ENCODE measurements around the gene CDKAL1. TPM values are rescaled to one million over a fixed set of nuclear protein-coding genes. Genes with fewer than 3 reads are reported as not detected.

The CDKAL1 gene
- total RNA-seq, 4 donors from 2014 or later = 24.7 to 32.8 (median 29.8) TPM

DNA sequence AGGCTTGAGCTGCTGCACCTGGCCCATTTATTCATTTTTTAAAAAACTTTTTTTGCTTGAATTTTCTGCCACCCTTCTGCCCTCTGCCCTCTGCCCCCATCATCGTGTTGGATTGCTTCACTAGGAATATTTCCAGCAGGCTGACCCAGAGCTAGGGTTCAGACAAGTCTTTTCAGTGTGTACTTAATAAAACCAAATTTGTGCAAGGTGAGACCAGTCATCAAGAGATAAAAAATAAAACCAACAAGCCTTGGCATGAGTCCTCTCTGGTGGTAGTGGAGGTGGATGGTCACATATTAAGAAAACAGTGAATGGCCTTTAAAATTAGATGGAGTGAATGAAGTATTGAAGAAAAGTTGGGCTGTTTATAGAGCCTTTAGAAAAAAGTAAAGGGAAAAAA is 239.6 kb downstream of the CDKAL1 start:
- WGBS, 2 donors = 94 to 97% methylated on average over 1 of the region's 1 CpG
- no peak overlapping the region for H3K27ac ChIP-seq
- TF ChIP-seq, protein P1, sequence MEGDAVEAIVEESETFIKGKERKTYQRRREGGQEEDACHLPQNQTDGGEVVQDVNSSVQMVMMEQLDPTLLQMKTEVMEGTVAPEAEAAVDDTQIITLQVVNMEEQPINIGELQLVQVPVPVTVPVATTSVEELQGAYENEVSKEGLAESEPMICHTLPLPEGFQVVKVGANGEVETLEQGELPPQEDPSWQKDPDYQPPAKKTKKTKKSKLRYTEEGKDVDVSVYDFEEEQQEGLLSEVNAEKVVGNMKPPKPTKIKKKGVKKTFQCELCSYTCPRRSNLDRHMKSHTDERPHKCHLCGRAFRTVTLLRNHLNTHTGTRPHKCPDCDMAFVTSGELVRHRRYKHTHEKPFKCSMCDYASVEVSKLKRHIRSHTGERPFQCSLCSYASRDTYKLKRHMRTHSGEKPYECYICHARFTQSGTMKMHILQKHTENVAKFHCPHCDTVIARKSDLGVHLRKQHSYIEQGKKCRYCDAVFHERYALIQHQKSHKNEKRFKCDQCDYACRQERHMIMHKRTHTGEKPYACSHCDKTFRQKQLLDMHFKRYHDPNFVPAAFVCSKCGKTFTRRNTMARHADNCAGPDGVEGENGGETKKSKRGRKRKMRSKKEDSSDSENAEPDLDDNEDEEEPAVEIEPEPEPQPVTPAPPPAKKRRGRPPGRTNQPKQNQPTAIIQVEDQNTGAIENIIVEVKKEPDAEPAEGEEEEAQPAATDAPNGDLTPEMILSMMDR (IDR thresholded peaks at IDR 0.05) = no peak
- no peak for TF ChIP-seq POLR2A (IDR thresholded peaks at IDR 0.05)
- no peak overlapping the region for H3K4me3 ChIP-seq (replicated peaks in 1 of 3)
- intact Hi-C loops (cut with DNase I) = no loop called here
- DNase-seq = no peak
- no peaks in the 10 kb centered on the region for H3K4me1 ChIP-seq
- no peaks in the 10 kb centered on the region for H3K27me3 ChIP-seq
- no peaks in the 10 kb centered on the region for H3K9me3 ChIP-seq
- no peaks in the 10 kb centered on the region for H3K36me3 ChIP-seq

DNA sequence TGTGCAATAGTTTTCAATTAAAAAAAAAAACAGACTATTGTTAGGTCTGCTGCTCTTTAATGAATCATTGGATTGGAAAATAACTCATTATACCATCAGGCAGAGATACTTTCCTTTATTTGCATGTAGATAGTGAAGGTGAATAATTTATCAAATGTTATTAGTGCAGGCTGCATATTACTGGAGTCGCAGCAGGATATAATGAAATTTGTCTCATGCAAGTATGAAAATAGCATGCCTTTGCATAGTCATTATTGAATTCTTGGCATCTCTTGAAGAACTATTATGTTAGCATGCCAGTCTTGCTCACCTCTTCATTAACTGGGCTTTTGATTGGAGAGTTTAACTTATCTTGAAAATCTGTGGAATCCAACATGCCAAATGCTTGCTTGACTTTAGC is 241.7 kb downstream of the CDKAL1 start:
- H3K27ac ChIP-seq = no peak overlapping the region
- no peaks in the 10 kb centered on the region for H3K9me3 ChIP-seq
- no peaks in the 10 kb centered on the region for H3K4me1 ChIP-seq
- 96 to 98% methylated on average over 1 of the region's 1 CpG for WGBS, 2 donors
- no peaks in the 10 kb centered on the region for H3K36me3 ChIP-seq
- H3K27me3 ChIP-seq = no peaks in the 10 kb centered on the region
- no peak for DNase-seq
- H3K4me3 ChIP-seq (replicated peaks in 1 of 3) = no peak overlapping the region
- intact Hi-C loops (cut with DNase I) = no loop called here
- TF ChIP-seq, protein P1 (IDR thresholded peaks at IDR 0.05) = no peak
- no peak for TF ChIP-seq POLR2A (IDR thresholded peaks at IDR 0.05)

DNA sequence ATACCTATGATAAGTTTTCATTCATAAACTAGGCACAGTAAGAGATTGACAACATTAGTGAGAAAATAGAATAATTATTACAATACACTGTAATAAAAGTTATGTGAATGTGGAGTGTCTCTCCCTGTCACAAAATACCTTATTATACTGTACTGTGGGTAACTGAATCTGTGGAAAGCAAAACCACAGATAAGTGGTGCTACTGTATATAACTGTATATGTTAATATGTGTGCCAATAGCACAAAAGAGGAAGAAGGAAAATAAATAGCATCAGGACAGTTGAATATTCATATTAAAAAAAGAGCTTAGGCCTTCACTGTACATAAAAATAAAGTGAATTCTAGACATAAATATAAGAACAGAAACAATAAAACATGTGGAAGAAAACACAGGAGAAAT is 243.5 kb downstream of the CDKAL1 start:
- no peak overlapping the region for H3K27ac ChIP-seq
- no peaks in the 10 kb centered on the region for H3K4me1 ChIP-seq
- no peak overlapping the region for H3K4me3 ChIP-seq (replicated peaks in 1 of 3)
- no peak for DNase-seq
- TF ChIP-seq, protein P1 (IDR thresholded peaks at IDR 0.05) = no peak
- no peak for TF ChIP-seq POLR2A (IDR thresholded peaks at IDR 0.05)
- H3K36me3 ChIP-seq = no peaks in the 10 kb centered on the region
- H3K27me3 ChIP-seq = no peaks in the 10 kb centered on the region
- H3K9me3 ChIP-seq = no peaks in the 10 kb centered on the region
- intact Hi-C loops (cut with DNase I) = no loop called here

DNA sequence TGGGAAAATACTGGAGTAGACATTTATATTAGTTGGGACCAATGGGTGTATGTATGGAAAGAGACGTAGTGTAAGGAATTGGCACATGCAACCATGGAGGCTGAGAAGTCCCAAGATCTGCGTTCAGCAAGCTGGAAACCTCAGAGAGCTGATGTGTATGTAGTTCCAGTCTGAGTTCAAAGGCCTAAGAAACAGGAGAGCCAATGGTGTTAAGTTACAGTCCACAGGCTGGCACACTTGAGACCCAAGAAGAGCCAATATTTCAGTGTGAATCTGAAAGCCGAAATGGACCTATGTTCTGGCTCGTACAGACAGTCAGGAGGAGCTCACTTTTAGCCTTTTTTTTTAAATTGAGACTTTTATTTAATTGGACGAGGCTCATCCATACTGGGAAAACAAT is 244.2 kb downstream of the CDKAL1 start:
- WGBS, 2 donors = 89 to 93% methylated on average over 5 of the region's 5 CpGs
- no peaks in the 10 kb centered on the region for H3K36me3 ChIP-seq
- no peak overlapping the region for H3K4me3 ChIP-seq (replicated peaks in 1 of 3)
- no peaks in the 10 kb centered on the region for H3K27me3 ChIP-seq
- no peaks in the 10 kb centered on the region for H3K9me3 ChIP-seq
- intact Hi-C loops (cut with DNase I) = no loop called here
- no peaks in the 10 kb centered on the region for H3K4me1 ChIP-seq
- no peak for TF ChIP-seq POLR2A (IDR thresholded peaks at IDR 0.05)
- TF ChIP-seq, protein P1 (IDR thresholded peaks at IDR 0.05) = no peak
- no peak overlapping the region for H3K27ac ChIP-seq
- DNase-seq = no peak

DNA sequence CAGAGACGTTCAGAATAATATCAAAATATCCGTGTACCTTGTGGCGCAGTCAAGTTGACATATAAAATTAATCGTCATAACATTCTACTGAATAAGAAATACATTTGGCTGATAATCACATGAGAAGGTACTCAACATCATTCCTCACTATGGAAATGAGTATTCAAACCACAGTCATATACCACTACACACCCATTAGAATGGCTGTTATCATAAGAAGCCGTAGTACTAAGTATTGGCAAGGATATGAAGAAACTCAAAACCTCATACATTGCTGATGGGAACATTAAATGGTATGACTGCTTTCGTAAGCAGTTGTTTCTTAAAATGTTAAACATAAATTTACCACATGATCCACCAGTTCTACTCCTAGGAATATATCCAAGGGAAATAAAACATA is 244.7 kb downstream of the CDKAL1 start:
- no peak for DNase-seq
- Histone ChIP-seq H3K27me3 (no peaks in the 10 kb centered on the region), H3K4me1 (no peaks in the 10 kb centered on the region), H3K9me3 (no peaks in the 10 kb centered on the region), H3K36me3 (no peaks in the 10 kb centered on the region), H3K4me3 (replicated peaks in 1 of 3) (no peak overlapping the region), H3K27ac (no peak overlapping the region)
- TF ChIP-seq, protein P1 (IDR thresholded peaks at IDR 0.05) = no peak
- TF ChIP-seq POLR2A (IDR thresholded peaks at IDR 0.05) = no peak
- WGBS, 2 donors = 95 to 96% methylated on average over 6 of the region's 6 CpGs
- intact Hi-C loops (cut with DNase I) = no loop called here
